ENCODE measurements around the gene VDR.

VDR gene

GRCh38 chr12:47841501-47841900, 63.3 kb downstream of the VDR start:
- Histone ChIP-seq H3K27ac (no peak overlapping the region), H3K4me3 (no peak overlapping the region), H3K9me3 (ENCODE audit: low read depth, low read length) (no peaks in the 10 kb centered on the region), H3K9ac (ENCODE audit: insufficient read length) (no peak overlapping the region), H3K36me3 (ENCODE audit: insufficient read depth, low read length) (no peaks in the 10 kb centered on the region)
- no peak for TF ChIP-seq POLR2AphosphoS5 (IDR thresholded peaks at IDR 0.05; ENCODE audit: borderline replicate concordance, low read depth, low read length)
- DNase-seq (ENCODE audit: low read depth, low spot score) = no peak

GRCh38 chr12:47840571-47840970, 64.2 kb downstream of the VDR start:
- no peak for DNase-seq (ENCODE audit: low read depth, low spot score)
- H3K4me3 ChIP-seq = no peak overlapping the region
- no peak for TF ChIP-seq FOXP2 (optimal IDR thresholded peaks at IDR 0.05; ENCODE audit: control extremely low read depth, extremely low read length, insufficient read depth)
- TF ChIP-seq POLR2AphosphoS5 (IDR thresholded peaks at IDR 0.05; ENCODE audit: borderline replicate concordance, low read depth, low read length) = no peak
- no peak for TF ChIP-seq EZH2 (IDR thresholded peaks at IDR 0.05)

GRCh38 chr12:47839214-47839876, 65.4 kb downstream of the VDR start:
- H3K36me3 ChIP-seq (ENCODE audit: insufficient read depth, low read length) = no peaks in the 10 kb centered on the region
- DNase-seq (ENCODE audit: low read depth, low spot score) = no peak
- TF ChIP-seq EZH2 (IDR thresholded peaks at IDR 0.05) (no peak), FOXP2 (optimal IDR thresholded peaks at IDR 0.05; ENCODE audit: control extremely low read depth, extremely low read length, insufficient read depth) (no peak)
- no peak overlapping the region for H3K27ac ChIP-seq
- no peaks in the 10 kb centered on the region for H3K9me3 ChIP-seq (ENCODE audit: low read depth, low read length)
- H3K9ac ChIP-seq (ENCODE audit: insufficient read length) = no peak overlapping the region
- no peak overlapping the region for H3K4me3 ChIP-seq

More at GRCh38 chr12:47840571-47840970, 64.2 kb downstream of the VDR start:
- no peak overlapping the region for H3K27ac ChIP-seq
- H3K36me3 ChIP-seq (ENCODE audit: insufficient read depth, low read length) = no peaks in the 10 kb centered on the region
- H3K9ac ChIP-seq (ENCODE audit: insufficient read length) = no peak overlapping the region
- H3K9me3 ChIP-seq (ENCODE audit: low read depth, low read length) = no peaks in the 10 kb centered on the region

GRCh38 chr12:47838286-47838931, 66.4 kb downstream of the VDR start:
- H3K9me3 ChIP-seq (ENCODE audit: low read depth, low read length) = no peaks in the 10 kb centered on the region
- DNase-seq (ENCODE audit: low read depth, low spot score) = no peak
- H3K4me3 ChIP-seq = no peak overlapping the region
- no peaks in the 10 kb centered on the region for H3K36me3 ChIP-seq (ENCODE audit: insufficient read depth, low read length)
- no peak overlapping the region for H3K9ac ChIP-seq (ENCODE audit: insufficient read length)
- H3K27ac ChIP-seq = no peak overlapping the region
- TF ChIP-seq POLR2AphosphoS5 (IDR thresholded peaks at IDR 0.05; ENCODE audit: borderline replicate concordance, low read depth, low read length) = no peak
- TF ChIP-seq FOXP2 (optimal IDR thresholded peaks at IDR 0.05; ENCODE audit: control extremely low read depth, extremely low read length, insufficient read depth) = no peak
- TF ChIP-seq EZH2 (IDR thresholded peaks at IDR 0.05) = no peak

- no peak for TF ChIP-seq EZH2 (IDR thresholded peaks at IDR 0.05)
- TF ChIP-seq FOXP2 (optimal IDR thresholded peaks at IDR 0.05; ENCODE audit: control extremely low read depth, extremely low read length, insufficient read depth) = no peak
- TF ChIP-seq POLR2AphosphoS5 (IDR thresholded peaks at IDR 0.05; ENCODE audit: borderline replicate concordance, low read depth, low read length) = no peak
- Histone ChIP-seq H3K9me3 (ENCODE audit: low read depth, low read length) (no peaks in the 10 kb centered on the region), H3K36me3 (ENCODE audit: insufficient read depth, low read length) (no peaks in the 10 kb centered on the region), H3K9ac (ENCODE audit: insufficient read length) (no peak overlapping the region), H3K27ac (no peak overlapping the region), H3K4me3 (no peak overlapping the region)
- DNase-seq (ENCODE audit: low read depth, low spot score) = no peak
These were observed 67.3 kb downstream of the VDR start for GRCh38 chr12:47837190-47838171.

- Histone ChIP-seq H3K27ac (no peak overlapping the region), H3K36me3 (ENCODE audit: insufficient read depth, low read length) (no peaks in the 10 kb centered on the region), H3K9me3 (ENCODE audit: low read depth, low read length) (no peaks in the 10 kb centered on the region), H3K4me3 (no peak overlapping the region), H3K9ac (ENCODE audit: insufficient read length) (no peak overlapping the region)
- DNase-seq (ENCODE audit: low read depth, low spot score) = no peak
- TF ChIP-seq EZH2 (IDR thresholded peaks at IDR 0.05) = no peak
- TF ChIP-seq POLR2AphosphoS5 (IDR thresholded peaks at IDR 0.05; ENCODE audit: borderline replicate concordance, low read depth, low read length) = no peak
- TF ChIP-seq FOXP2 (optimal IDR thresholded peaks at IDR 0.05; ENCODE audit: control extremely low read depth, extremely low read length, insufficient read depth) = no peak
These were observed 69.0 kb downstream of the VDR start for GRCh38 chr12:47835831-47836155.

- H3K9ac ChIP-seq (ENCODE audit: insufficient read length) = no peak overlapping the region
- H3K36me3 ChIP-seq (ENCODE audit: insufficient read depth, low read length) = no peaks in the 10 kb centered on the region
- no peak overlapping the region for H3K27ac ChIP-seq
- no peaks in the 10 kb centered on the region for H3K9me3 ChIP-seq (ENCODE audit: low read depth, low read length)
- TF ChIP-seq FOXP2 (optimal IDR thresholded peaks at IDR 0.05; ENCODE audit: control extremely low read depth, extremely low read length, insufficient read depth) = no peak
- TF ChIP-seq EZH2 (IDR thresholded peaks at IDR 0.05) = no peak
- no peak for TF ChIP-seq POLR2AphosphoS5 (IDR thresholded peaks at IDR 0.05; ENCODE audit: borderline replicate concordance, low read depth, low read length)
- no peak for DNase-seq (ENCODE audit: low read depth, low spot score)
- H3K4me3 ChIP-seq = no peak overlapping the region
These were observed 69.6 kb downstream of the VDR start for GRCh38 chr12:47835006-47835830.
